Fibroblast of villous mesenchyme (primary cell): ENCODE data around the gene RUNX2. TPM values are rescaled to one million over a fixed set of nuclear protein-coding genes. Genes with fewer than 3 reads are reported as not detected.

Experiments used
- DNase-seq: peaks from one replicate; pipeline ENCODE4 v3.0.0-alpha.2; 2010; ENCODE audit warnings: low read depth
- H3K4me3 ChIP-seq: 2 replicates; pipeline ENCODE4 v1.5.1; 2011; ENCODE audit warnings: low read depth, mild to moderate bottlenecking, low read length
- CTCF ChIP-seq: IDR thresholded peaks from 2 replicates; pipeline ENCODE4 v1.5.1; 2012; ENCODE audit warnings: low read depth, mild to moderate bottlenecking, low read length; ENCODE audit not compliant: insufficient read depth
- total RNA-seq: library from RNA; depleted of rRNA; stranded (reverse); fragments of >200 nt; gene quantifications from 2 replicates; pipeline ENCODE4 v1.2.3, GENCODE V29; 2012

The RUNX2 gene
- total RNA-seq, 1 donor, result 8.6 TPM

DNA sequence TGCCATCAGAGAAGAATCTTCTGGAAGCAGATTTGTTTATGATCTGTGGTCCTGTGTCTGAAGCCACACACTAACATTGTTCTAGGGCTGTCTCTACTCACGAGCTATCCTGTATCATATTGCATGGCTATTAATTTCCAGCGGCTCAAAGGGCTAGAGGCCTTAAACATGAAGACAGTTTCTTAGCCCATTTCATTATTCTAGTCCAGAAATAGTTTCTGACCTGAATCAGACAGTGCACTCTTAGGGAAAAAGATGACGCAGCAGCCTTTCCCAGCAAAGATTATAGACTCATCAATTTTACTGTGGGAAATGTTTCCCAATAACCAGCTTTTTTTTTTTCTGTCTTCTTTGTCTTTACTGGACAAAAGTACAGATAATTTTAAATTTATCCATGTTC lies 154.9 kb downstream of the RUNX2 start:
- TF ChIP-seq CTCF, result no peak
- H3K4me3 ChIP-seq, result no peak overlapping the region
- DNase-seq, result peak; percentile 97

GRCh38 chr6:45483501-45483900 lies 155.4 kb downstream of the RUNX2 start:
- no peak for DNase-seq

GRCh38 chr6:45486736-45487135 lies 158.6 kb downstream of the RUNX2 start:
- no peak for TF ChIP-seq CTCF
- DNase-seq, result no peak
- H3K4me3 ChIP-seq, result no peak overlapping the region

More at GRCh38 chr6:45483501-45483900, 155.4 kb downstream of the RUNX2 start:
- no peak for TF ChIP-seq CTCF
- H3K4me3 ChIP-seq, result no peak overlapping the region

DNA sequence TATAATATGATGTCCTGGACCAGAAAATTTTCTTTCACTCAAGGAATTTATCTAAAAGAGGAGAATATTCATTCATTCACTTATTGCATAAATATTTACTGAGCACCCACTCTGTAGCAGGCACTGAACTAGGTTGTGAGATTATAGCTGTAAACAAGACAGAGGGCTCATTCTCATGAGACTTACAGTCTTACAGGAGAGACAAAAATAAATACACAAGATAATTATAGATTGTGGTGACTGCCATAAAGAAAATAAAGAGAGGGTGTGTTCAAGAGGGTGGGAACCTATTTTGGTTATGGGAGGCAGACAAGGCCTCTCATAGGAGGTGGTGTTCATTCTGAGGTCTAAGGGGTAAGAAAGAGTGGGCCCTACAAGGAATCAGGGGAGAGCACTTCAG lies 159.5 kb downstream of the RUNX2 start:
- no peak for TF ChIP-seq CTCF
- no peak for DNase-seq
- H3K4me3 ChIP-seq, result no peak overlapping the region

DNA sequence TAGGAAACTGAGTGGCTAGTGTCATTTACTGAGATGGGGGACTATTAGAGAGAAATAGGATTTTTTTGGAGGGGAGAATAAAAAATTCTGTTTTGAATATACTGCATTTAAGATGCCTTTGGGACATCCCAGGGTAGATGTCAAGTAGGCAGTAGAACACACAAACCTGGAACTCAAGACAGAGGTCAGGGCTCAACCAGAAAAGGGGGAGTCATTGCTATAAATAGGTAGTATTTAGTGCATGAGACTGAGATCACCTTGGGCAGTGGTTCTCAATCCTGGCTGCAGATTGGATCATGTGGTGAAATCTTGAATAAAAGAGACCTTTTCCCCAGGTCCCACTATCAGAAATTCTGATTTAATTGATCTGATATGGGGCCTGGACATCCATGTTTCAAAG lies 160.1 kb downstream of the RUNX2 start:
- no peak for TF ChIP-seq CTCF
- no peak for DNase-seq
- H3K4me3 ChIP-seq, result no peak overlapping the region

DNA sequence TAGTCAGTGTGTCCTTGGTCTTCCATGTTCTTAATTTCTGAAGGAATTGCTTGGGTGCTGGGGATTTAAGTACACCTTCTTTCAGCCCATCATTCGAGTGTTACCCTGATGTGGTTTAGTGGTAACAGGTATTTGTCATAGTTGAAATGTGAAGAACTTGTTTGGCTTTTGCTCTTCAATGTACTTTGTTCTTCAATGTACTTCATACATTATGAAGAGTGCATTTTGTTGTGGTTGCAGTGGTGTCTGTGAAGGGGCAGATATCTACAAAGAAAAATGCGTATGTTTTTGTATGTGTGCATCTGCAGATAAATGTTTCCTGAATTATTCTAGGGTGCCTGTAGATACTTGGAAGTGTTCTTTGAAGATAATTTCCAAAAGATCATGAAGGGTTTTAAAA lies 160.8 kb downstream of the RUNX2 start:
- DNase-seq, result no peak
- no peak overlapping the region for H3K4me3 ChIP-seq
- TF ChIP-seq CTCF, result no peak

- no peak for DNase-seq
- no peak overlapping the region for H3K4me3 ChIP-seq
- TF ChIP-seq CTCF, result no peak
These were observed 163.1 kb downstream of the RUNX2 start for GRCh38 chr6:45491048-45491735.
